HEK293 (cell line): Measurements from ENCODE around the gene ZBTB38.

Source experiments
- HOXC10 ChIP-seq: sonication (generic); formaldehyde crosslinking; IDR thresholded peaks from 2 replicates; pipeline ENCODE4 v1.8.1; 2023; ENCODE audit warnings: mild to moderate bottlenecking, missing genetic modification reagents
- ZNF174 ChIP-seq: fragments of 450-650 bp; formaldehyde crosslinking; IDR thresholded peaks from 2 replicates; pipeline ENCODE4 v1.5.0; 2017; ENCODE audit warnings: missing biosample characterization, mild to moderate bottlenecking, missing genetic modification characterization
- ZNF623 ChIP-seq: fragments of 450-650 bp; formaldehyde crosslinking; IDR thresholded peaks from 2 replicates; pipeline ENCODE4 v1.5.1; 2016; ENCODE audit warnings: missing biosample characterization, missing genetic modification characterization
- ZNF629 ChIP-seq: fragments of 450-650 bp; formaldehyde crosslinking; IDR thresholded peaks from 2 replicates; pipeline ENCODE4 v1.5.1; 2017; ENCODE audit warnings: missing biosample characterization, missing genetic modification characterization
- ZNF776 ChIP-seq: fragments of 450-650 bp; formaldehyde crosslinking; IDR thresholded peaks from 2 replicates; pipeline ENCODE4 v1.5.0; 2017; ENCODE audit warnings: missing biosample characterization, missing genetic modification characterization, borderline replicate concordance
- ZNF785 ChIP-seq: fragments of 450-650 bp; formaldehyde crosslinking; IDR thresholded peaks from 2 replicates; pipeline ENCODE4 v1.5.1; 2016; ENCODE audit warnings: missing biosample characterization, missing genetic modification characterization
- TF ChIP-seq, protein P1 (sequence below): fragments of 450-650 bp; formaldehyde crosslinking; IDR thresholded peaks from 2 replicates; pipeline ENCODE4 v1.5.1; 2016; ENCODE audit warnings: missing biosample characterization, missing genetic modification characterization

GRCh38 chr3:141403576-141403975 lies 35.3 kb downstream of the ZBTB38 start:
- TF ChIP-seq, protein P1, sequence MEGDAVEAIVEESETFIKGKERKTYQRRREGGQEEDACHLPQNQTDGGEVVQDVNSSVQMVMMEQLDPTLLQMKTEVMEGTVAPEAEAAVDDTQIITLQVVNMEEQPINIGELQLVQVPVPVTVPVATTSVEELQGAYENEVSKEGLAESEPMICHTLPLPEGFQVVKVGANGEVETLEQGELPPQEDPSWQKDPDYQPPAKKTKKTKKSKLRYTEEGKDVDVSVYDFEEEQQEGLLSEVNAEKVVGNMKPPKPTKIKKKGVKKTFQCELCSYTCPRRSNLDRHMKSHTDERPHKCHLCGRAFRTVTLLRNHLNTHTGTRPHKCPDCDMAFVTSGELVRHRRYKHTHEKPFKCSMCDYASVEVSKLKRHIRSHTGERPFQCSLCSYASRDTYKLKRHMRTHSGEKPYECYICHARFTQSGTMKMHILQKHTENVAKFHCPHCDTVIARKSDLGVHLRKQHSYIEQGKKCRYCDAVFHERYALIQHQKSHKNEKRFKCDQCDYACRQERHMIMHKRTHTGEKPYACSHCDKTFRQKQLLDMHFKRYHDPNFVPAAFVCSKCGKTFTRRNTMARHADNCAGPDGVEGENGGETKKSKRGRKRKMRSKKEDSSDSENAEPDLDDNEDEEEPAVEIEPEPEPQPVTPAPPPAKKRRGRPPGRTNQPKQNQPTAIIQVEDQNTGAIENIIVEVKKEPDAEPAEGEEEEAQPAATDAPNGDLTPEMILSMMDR (tag by site-specific recombination): no peak
- TF ChIP-seq ZNF629 (tag by site-specific recombination) (no peak), HOXC10 (CRISPR knock-in tag) (no peak), ZNF174 (tag by site-specific recombination) (no peak), ZNF785 (no peak), ZNF623 (tag by site-specific recombination) (no peak), ZNF776 (no peak)
